Measurements from ENCODE around the gene GALNT17.

GALNT17 gene

GRCh38 chr7:71131256-71132126 lies 453 bp upstream of the GALNT17 start:
- TF ChIP-seq CTCF (IDR thresholded peaks at IDR 0.05): no peak

DNA sequence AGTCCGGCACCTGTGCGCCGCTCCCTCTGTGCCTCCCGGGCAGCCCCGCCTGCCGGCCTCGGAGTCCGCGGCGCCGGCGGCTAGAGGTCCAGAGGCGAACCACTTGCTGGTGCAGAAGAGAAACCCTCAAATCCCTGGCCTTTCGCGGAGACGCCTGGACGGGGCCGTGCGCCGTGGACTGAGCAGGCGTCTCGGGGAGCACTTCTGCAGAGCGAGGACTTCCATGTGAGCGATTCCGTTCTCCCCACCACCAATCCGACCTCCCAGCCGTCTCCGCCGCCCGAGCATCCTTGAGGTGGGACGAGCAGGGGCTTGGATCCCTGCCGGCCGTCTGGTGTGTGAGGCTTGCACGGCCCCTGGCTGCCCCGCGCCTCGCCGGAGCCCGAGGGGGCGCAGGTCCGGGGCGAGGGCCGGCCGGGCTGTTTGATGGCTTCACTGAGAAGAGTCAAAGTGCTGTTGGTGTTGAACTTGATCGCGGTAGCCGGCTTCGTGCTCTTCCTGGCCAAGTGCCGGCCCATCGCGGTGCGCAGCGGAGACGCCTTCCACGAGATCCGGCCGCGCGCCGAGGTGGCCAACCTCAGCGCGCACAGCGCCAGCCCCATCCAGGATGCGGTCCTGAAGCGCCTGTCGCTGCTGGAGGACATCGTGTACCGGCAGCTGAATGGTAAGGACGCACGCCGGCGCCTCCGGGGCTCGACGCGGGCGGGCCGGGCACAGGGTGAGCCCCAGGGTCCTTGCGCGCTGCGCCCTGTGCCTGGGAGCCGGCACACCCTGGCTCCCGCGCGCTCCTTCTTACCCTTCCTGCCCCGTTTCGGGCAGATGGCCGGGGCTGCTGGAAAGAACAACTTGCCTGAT lies 660 bp downstream of the GALNT17 start:
- no peak for TF ChIP-seq CTCF (IDR thresholded peaks at IDR 0.05)

DNA sequence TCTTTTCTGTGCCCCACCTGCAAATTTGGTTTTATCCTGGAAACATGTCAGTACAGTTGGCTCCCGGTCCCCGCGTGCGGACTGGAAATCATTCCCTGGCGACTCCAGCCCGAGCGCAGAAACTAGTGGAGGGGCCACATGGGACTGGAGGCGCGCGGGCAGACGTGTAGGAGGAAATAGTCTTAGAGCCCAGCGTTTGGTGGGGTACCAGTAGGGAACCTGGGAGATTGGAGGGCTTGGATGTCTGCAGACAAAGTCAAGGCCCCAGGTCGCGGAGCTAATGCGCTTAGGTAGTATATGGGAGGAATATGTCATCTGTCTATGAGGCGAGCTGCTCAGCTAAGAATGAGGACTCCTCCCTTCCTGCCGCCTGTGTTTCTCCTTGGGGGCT lies 1.3 kb downstream of the GALNT17 start:
- no peak for TF ChIP-seq CTCF (IDR thresholded peaks at IDR 0.05)

DNA sequence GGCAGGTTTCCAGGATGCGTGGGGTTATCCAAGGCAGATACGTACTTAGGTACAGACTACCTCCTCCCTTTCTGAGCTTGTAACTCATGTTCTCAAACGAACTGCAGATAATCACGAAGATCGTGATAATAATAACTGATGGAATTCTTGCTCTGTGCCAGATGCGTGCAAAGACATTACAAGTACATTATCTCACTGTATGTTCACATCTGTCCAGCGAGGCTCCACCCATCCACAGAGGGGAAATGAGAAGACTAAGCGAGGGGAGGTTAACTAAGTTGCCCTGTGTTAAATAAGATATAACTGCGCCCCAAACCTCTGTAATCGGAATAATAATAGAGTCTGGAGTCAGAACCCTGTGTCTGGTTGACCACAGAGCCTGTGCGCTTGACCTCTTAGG lies 1.9 kb downstream of the GALNT17 start:
- TF ChIP-seq CTCF (IDR thresholded peaks at IDR 0.05): no peak

- no peak for TF ChIP-seq CTCF (IDR thresholded peaks at IDR 0.05)
Measured at GRCh38 chr7:71135116-71135515, 3.2 kb downstream of the GALNT17 start.

- TF ChIP-seq CTCF (IDR thresholded peaks at IDR 0.05): no peak
Measured at GRCh38 chr7:71135663-71136062, 3.7 kb downstream of the GALNT17 start.

- TF ChIP-seq CTCF (IDR thresholded peaks at IDR 0.05): no peak
Measured at GRCh38 chr7:71137479-71137878, 5.5 kb downstream of the GALNT17 start.
